HG02588 (cell line): ENCODE data around the gene PLAGL1.
"Not testable (repeated sequence)": the region's sequence is repeated elsewhere in the genome, so short reads cannot be mapped to it uniquely, and the experiment has no call there.

ENCODE experiments used
- ATAC-seq: cut with Tn5 transposase; IDR thresholded peaks from one replicate; pipeline ENCODE4 v1.9.1; 2021; ENCODE audit warnings: mild to moderate bottlenecking, moderate library complexity; ENCODE audit not compliant: unreplicated experiment

Gene PLAGL1, protein sequence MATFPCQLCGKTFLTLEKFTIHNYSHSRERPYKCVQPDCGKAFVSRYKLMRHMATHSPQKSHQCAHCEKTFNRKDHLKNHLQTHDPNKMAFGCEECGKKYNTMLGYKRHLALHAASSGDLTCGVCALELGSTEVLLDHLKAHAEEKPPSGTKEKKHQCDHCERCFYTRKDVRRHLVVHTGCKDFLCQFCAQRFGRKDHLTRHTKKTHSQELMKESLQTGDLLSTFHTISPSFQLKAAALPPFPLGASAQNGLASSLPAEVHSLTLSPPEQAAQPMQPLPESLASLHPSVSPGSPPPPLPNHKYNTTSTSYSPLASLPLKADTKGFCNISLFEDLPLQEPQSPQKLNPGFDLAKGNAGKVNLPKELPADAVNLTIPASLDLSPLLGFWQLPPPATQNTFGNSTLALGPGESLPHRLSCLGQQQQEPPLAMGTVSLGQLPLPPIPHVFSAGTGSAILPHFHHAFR

DNA sequence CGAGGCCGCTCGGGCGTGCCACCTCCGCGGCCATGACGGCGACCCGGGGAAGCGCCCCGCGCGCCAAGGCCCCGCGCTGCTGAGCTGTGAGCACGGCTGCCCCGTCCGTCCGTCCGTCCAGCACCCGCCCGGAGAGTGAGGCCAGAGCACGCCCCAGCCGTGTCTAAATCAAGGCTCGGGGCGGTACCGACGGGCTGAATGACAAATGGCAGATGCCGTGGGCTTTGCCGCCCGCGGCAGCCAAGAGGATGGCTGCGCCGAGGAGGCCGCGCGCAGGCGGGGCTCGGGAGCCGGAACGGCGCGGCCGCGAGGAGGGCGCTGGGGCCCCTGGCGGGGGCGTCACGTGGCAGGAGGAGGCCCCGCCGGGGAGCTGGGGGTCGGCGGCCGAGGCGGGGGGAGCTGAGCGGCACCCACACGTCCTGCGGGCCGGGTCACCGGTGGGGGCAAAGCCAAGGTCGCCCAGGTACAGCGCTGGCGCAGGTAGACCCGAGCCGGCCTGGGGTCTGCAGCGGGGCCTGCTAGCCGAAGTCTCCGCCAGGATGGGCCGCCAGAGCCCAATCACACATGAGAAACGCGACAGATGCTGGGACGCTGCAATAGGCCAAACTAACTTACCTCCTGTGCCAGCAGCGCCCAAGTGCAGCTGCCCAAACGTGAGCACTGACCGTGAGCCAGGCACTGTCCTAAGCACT, at the start of gene PLAGL1:
PLAGL1 (minus strand) TSS at position 140 of the 692 bp plus-strand sequence. CDS start 60,123 bp downstream, outside the sequence.
- ATAC-seq = peak; percentile 54

DNA sequence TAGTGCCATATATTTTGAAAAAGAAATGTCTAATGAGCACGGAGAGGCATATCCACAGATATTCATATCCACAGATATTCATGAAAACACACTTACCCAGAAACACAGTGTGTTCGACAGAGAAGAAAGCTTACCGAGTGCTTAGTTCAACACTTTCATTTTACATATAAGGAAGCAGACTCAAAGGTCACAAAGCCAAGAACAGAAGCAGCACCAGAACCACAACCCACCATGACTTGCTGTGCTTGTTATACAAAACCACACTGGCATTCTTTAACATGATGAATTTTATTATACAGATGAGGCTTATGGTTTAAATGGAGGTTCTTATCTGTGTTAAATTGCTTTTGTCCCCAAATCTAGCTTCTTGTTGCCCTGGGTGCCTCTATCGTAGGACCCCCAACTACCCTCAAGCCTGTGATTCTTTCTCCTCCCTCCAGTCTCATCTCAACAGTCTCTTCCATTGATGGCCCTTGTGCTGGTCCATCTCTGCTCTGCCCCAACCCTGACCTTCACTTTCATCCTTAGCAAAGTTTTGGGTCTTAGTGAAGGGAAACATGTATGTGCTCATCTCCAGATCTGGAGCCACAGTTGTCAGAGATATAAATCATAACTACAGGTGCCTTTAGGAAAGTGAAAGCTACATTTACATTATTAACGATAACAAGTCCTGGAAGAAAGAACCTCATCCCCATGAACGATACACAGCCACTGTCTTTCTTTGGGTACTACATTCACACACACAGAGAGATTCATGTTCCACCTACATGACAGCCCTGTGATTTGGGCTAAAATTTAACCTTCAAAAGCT, 47.3 kb upstream of the PLAGL1 start:
- ATAC-seq = peak; percentile 93

DNA sequence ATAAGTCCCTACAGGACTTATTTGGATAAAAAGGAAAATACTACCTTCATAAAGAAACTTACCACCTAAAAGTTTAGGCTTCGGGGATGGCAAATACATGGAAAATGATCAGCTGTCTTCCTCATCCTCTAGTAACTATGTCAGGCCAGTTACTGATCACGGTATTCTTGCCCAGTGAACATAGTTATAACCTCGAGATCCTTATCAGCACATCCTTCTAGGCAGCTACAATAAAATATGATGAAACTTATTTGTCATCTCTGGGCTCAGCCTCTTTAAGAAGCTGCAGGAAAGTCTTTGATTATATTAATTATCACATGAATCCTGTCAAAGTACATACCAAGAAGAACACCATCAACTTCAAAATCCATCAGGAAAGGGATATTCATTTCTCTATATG, 45.5 kb upstream of the PLAGL1 start:
- ATAC-seq = no peak

DNA sequence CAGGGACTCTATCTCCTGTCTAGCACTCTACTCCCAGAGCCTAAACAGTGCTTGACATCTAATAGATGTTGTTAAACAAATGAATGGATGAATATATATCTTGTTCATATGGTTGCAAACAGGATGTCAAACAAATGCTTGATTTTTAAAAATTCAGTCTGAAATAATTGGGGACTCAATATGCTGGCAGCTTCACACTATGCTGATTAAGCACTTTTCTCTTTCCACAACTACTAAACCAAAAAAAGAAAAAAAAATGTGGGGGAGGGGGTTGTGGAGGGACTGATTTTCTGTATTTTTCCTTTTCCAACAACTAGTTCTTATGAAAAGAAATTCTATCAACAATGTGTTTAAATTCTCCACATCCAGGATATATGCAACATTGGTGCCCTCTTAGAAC, 44.4 kb upstream of the PLAGL1 start:
- no peak for ATAC-seq

DNA sequence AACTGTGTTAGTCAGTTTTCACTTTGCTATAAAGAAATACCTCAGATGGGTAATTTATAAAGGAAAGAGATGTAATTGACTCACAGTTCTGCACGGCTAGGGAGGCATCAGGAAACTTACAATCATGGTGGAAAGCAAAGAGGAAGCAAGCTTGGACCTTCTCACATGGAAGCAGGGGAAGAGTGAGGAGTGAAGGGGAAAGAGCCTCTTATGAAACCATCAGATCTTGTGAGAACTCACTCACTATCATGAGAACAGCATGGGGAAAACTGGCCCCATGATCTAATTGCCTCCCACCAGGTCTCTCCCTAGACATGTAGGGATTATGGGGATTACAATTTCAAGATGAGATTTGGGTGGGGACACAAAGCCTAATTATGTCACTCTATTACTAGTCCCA, 41.3 kb upstream of the PLAGL1 start:
- no peak for ATAC-seq

DNA sequence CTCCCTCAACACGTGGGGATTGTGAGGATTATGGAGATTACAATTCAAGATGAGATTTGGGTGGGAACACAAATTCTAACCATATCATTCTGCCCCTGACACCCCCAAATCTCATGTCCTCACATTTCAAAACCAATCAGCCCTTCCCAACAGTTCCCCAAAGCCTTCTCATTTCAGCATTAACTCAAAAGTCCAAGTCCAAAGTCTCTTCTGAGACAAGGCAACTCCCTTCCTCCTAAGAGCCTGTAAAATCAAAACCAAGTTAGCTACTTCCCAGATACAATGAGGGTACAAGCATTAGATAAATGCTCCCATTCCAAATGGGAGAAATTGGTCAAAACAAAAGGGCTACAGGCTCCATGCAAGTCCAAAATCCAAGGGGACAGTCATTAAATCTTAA, 39.6 kb upstream of the PLAGL1 start:
- no peak for ATAC-seq

DNA sequence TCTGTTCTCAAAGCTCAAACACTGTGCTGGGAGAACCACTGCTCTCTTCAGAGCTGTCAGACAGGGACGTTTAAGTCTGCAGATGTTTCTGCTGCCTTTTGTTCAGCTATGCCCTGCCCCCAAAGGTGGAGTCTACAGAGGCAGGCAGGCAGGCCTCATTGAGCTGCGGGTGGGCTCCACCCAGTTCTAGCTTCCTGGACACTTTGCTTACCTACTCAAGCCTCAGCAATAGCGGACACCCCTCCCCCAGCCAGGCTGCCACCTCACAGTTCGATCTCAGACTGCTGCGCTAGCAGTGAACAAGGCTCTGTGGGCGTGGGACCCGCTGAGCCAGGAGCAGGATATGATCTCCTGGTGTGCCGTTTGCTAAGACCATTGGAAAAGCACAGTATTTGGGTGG, 38.6 kb upstream of the PLAGL1 start:
- not testable (repeated sequence) for ATAC-seq

DNA sequence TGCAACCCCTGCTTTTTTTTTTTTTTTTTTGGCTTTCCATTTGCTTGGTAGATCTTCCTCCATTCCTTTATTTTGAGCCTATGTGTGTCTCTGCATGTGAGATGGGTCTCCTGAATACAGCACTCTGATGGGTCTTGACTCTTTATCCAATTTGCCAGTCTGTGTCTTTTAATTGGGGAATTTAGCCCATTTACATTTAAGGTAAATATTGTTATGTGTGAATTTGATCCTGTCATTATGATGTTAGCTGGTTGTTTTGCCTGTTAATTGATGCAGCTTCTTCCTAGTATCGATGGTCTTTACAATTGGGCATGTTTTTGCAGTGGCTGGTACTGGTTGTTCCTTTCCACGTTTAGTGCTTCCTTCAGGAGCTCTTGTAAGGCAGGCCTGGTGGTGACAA, 36.9 kb upstream of the PLAGL1 start:
- not testable (repeated sequence) for ATAC-seq

DNA sequence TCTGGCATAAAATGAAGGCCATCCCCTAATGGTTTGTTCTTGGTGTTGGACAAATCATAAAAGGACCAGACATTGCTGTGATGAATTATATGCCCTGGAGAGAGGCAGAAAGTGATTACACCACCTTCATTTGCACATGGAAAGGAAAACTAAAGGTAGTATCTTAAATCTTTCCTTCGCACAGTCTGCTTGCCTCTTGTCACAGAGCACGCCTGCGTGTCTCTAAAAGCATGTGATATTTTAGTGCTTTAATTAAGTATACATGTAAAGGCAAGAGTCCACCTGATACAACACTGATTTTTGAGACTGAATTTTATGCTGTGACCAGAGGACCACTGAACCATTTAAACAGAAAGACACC, 28.8 kb upstream of the PLAGL1 start:
- ATAC-seq = no peak

DNA sequence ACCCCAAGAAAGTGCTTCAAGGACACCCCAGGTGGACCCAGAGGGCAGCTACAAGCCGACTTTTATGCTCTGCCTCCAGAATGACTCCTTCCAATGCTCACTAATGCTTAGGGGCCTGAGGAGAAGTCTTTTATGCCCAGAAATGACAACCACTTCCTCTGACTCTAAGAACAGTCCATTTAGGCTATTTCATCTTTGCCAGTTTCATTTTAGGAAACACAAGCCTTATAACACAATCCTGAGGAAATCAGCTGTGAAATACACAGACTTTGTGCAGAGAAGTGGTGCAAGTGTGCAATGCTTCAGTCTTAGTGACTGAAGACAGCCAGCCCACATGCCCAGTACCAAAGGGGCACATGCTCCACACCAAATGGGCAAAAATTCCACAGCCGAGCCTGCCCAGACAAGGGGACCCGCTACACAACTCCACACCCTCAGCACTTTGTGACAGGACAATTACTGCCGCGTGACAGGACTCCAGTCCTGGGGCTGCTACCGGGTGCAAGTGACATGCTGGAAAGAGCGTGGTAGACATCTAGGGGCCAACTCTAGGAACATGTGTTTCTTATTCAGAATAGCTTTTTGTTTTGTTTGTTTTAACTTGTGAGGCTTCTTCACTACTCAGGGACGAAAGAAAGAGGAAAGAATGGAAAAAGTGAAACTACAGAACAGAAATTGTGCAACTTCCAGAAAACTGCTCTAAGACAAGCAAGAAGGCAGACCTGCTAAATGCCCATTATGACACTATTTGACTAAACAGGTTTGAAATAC, 28.2 kb upstream of the PLAGL1 start:
- no peak for ATAC-seq

DNA sequence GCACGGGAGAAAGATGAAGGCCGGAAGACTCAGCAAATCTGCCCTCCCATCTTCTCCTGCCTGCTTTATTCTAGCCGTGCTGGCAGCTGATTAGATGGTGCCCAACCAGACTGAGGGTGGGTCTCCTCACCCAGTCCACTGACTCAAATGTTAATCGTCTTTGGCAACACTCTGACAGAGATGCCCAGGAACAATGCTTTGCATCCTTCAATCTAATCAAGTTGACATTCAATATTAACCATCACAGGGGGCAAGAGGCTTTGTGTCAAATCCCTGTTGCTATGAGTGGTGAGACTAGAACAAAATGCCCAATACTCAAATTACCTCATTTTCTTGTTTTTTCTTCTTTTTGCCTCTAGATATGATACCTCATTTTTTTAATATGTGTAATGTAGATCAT, 27.4 kb upstream of the PLAGL1 start:
- no peak for ATAC-seq

DNA sequence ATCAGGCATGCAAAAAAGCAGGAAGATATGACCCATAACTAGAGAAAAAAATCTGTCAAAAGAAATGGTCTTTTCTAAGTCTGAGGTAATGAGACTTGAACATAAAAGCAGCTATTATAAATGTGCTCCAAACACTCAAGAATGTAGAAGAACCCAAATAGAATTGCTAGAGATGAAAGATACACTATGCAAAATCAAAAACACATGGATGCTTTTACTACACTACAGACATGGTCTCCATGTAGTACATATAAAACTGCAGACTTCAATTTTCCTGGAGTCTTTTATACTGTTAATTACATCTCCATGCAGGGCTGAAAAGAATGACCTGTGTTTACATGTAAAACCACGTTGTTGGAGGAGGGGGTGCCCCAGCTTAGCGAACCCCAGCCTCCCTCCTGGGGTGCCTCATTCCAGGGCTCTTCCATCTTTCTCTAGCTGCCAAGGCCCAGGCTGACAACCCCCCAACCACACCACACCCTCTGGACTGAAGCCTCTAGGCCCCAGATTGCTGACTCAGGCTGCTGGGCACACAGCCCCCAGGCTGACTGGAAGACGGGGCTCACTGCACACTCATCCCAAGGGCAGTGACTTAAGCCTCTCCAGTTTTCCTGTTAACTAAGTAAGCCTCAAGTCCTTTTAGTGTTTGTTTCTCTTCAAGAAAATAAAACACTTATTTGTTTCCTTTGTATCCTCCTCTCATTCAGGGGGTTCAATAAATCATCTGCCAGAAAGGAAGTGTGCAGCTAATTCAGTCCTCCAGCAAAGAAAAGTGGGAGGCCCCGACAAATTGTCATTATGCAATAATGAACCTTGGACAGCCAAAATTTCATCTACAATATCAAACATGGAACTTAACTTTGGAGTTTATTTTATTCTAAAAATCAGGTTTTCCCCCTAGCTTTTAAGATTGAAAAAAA, 26.0 kb upstream of the PLAGL1 start:
- no peak for ATAC-seq

DNA sequence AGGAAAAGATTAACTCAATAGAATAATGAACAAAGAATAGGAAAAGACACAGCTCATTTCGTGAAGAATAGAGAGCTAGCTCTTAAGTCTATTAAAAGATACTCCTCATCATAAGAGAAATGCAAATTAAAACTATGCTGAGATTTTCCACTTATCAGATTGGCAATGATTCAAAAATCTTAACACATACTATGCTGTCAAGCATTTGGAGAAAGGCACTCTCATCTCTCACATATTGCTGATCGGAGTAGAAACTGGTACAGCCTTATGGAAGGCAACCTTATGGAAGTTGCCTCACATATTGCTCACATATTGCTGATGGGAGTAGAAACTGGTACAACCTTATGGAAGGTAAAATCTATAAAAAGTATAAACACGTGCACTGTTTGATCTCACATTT, 21.4 kb upstream of the PLAGL1 start:
- no peak for ATAC-seq

DNA sequence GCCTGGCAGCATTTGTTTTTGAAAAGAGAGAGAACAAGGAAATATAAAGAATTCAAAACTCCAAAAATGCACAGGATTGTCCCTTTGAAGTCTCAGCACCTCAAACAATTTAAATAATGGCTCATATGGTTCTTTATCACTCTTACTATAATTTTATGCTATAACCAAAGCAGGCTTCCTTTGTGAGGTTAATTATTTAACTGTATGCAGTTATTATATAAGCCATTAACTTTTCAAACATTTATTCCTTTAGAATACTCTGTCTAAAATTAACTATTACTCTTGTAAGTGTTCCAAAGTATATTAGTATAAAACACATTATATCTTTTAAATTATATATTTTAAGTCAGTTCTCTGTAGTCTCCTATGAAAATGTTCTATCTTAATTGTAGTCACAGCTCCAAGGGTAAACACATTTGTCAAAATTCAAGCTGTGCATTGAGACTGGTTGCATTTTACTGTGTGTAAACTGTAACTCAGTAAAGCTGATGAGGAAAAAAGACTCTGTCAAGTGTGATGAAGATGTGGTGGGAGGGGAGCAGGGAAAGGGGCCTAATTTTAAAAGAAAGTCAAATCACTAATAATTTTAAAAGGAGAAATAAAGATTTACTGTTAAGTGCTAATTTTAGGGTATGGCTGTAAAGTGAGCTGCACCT, 20.0 kb upstream of the PLAGL1 start:
- no peak for ATAC-seq

DNA sequence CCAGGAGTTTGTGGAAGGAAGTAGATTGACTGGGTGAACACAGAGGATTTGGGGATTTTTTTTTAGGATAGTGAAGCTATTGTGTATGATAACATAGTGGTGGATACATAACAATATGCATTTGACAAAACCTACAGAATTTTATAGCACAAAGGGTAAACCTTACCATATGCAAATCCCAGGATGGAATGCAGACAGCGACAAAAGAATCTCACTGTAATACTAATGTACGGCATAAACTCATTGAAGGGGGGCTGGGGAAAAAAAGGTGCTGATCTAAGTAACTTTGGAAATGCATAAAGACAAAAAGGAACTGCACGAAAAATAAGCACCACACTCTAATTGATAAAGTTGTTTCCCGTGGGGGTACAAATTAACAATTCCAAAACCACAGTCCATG, 15.2 kb upstream of the PLAGL1 start:
- ATAC-seq = no peak

DNA sequence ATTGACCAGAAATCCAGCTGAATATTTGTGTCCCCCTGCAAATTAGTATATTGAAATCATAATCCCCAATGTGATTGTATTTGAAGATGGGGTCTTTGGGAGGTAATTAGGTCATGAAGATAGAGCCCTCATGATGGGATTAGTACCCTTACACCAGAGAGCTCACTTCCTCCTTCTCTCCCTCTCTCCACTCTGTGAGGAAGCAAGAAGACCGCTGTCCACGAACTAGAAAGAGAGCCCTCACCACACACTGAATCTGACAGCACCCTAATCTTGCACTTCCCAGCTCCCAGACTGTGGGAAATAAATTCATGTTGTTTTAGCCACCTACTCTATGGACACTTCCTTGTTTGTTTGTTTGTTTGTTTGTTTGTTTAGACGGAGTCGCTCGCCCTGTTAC, 11.9 kb upstream of the PLAGL1 start:
- no peak for ATAC-seq

DNA sequence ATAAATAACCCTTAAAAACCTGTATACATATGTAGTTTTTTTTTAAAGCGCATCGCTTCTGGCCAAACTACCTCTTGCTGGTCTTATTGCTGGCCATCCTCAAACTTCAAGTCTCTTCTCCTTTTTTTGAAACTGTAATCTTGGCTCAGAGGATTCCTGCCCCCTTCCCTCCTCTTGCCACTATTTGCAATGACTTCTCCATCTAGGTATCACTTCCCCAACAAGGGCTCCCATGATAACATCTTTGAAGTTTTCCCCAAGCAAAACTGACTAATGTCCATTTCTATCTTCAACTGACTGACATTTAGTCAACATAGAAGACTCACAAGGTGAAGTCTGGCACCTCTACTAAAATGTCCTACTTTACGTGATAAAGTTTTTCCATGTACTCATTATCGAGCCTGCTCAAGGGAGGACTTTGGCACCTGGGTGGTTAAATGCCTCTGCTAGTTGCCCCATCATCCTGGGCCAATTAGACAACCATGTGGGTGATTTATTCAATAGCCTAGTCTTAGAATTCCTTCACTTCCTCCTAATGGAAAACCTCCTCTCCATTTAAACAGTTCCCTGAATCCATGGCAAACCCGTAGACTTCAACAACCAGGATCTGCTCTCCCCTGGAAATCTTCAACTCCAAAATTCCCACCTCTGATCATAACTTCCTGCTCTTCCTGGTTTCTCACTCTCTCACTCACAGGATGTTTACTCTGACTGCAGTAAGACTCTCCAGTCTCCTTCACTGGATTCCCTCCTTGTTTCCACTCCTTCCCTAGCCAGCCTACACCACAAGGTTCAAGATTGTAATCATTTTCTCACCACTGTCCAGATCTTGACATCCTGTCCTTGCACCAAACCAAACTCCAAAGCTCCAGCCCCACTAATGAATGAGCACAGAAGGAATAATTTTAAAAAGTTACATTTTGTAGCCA, 9.4 kb upstream of the PLAGL1 start:
- no peak for ATAC-seq

DNA sequence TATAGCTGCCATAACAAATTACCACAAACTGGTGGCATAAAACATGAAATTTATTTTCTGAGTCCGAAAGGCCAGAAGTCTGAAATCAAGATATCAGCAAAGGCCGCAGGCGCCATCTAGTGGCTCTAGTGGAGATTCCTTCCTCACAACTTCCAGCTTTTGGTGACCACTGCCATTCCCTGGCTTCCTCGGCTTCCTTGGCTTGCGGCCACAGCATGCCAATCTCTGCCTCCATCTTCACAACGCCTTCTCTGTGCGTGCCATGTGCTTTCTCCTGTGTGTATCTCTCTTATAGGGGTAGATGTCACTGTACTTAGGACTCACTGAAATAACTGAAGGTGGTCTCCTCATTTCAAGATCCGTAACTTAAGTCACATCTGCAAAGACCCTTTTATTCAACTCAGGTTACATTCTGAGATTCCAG, 5.4 kb upstream of the PLAGL1 start:
- no peak for ATAC-seq
